NCI-H345 treated with DMSO at 0.1 percent for 48 hours (cell line): ENCODE data around the gene RAI14.

Source experiments
- DNase-seq: peaks from one replicate; lab custom pipeline; 2025; ENCODE audit not compliant: unreplicated experiment; lab: John Stamatoyannopoulos, UW

The RAI14 gene

DNA sequence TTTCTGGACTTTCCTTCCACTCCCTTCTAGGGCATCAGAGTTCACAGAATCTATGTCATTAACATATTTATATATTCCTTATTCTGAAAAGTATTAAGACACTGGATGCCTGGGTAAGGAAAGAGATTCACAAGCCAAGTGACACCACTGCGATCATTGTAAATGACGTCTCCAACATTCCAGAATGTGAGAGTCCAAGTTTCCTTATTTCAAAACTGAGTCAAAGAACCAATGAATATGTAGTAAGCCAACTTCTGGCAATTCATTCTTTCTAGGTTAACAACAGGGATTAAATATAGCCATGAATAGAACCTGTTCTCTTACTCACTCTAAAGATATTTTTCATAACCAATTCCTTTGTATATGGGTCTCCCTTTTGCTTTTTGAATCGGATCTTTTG lies 18.1 kb downstream of the RAI14 start:
- DNase-seq = no peak

DNA sequence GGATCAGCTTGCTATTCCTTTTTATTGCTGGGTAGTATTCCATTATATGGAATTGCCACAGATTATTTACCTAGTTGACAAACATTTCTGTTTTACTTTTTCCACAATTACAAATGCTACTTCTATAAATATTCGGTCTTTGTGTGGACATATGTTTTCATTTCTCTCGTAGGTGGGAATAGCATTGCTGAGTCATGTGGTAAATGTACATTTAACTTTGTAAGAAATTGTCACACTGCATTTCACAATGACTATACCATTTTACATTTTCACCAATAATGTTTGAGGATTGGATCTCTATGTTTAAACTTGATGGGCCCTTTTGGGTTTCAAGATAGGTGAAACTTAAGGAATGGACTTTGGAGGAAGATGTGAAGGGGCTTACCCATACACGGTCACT lies 19.7 kb downstream of the RAI14 start:
- DNase-seq = no peak

DNA sequence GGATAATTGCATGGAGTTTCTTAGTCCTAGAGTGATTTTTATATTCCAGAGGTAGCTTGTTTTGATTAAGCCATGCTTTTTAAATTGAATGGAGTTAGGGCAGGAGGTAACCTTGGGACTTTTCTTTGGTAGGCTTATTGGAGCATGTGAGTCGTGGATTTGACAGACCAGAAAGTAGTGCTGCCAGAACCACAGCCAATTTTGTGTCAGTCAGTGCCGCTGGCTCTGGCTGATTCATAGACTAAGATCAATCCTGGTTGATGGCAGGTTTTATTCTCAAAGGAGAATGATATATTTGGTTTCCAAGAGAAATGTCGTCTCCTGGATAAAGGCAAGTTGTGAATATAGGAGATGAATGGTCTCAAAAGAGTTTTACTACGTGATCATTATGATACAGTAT lies 20.3 kb downstream of the RAI14 start:
- no peak for DNase-seq

DNA sequence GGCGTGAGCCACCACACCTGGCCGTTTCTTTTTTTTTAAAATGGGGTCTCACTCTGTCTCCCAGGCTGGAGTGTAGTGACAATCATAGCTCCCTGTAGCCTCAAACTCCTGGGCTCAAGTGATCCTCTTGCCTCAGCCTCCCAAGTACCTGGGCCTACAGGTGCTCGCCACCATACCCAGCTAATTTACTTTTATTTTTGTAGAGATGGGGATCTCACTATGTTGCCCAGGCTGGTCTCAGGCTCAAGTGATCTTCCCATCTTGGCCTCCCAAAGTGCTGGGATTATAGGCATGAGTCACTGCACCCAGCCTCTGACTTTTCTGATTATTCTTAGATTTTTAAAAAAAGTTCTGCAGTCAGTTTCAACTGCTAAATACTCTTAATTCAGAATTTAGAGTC lies 21.3 kb downstream of the RAI14 start:
- DNase-seq = no peak

DNA sequence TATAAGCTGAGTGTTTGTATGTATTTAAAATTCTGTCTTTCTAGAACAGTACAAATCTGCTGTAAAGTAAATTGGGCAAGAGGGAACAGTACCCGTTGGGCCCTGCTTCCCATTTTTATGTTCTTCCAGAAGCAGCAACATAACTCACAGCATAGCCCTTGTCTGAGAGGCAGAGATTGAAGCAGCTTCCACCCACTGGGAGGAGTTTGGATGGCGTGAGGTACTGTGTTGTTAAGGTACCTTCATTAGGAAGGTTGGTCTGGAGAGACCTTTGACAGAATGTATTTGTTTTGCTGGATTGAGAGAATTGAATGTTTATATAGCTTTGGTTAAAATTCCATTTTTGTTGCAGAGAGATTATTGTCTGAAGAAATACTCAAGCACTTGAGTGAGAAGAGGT lies 24.8 kb downstream of the RAI14 start:
- no peak for DNase-seq

DNA sequence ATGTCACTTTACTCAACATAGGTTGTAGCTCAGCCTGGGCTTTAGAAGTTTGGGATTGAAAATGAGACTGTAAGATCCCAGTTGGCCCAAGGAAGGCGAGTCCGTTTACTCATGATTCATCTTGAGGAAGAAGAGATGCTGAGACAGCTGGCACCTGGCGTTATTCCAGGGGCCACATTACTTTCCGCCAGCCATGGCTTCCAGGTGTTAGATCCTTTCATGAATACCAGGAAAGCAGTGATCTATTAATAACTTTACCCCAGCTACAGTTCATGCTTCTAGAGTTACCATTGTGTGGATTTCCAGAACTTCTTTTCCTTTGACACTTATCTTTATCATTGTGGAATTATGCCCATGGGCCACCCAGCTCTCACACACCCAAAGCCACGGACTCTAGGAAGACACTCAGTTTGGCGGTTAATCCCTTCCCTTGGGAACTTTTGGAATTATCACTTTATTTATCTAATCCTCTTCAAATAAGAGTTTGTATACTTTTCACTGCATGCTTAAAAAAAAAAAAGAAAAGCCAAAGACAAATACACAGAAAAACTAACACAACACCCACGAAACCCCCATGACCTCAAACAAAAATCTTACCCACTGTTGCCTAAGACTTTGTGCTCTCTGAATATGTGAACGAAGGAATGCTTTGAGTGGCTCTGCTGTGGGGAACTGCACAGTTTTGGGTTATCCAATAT lies 26.9 kb downstream of the RAI14 start:
- no peak for DNase-seq

DNA sequence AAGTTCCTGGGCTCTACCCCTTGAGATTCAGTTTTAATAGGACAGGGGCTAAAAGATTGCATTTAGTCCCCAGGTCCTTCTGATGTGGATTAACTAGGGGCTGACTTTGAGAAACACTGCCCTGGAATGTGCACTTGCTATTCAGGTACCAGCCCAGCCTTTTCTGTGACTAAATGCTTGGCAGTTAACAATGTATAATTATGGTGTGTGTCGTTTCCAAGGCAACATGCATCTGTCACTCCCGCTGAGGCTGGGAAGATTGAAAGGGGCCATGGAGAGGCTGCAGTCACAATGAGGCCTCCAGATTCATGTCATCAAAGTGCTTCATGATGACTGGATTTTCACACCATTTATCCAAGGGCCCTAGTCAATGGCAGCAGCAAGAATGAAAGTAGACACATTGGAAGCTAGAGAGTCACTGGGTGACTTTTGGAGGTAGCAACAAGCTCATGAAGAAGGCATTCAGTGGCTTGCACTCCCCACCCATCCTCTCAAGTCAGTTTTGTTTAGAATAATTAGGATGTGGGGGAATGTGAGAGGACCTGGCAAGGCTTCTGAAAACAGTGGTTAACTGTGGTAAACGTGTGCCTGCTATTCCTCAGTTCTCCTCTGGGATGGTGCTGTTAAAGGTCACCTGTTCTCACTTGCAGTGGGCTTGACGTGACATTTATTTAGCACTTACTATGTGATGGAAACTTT lies 28.3 kb downstream of the RAI14 start:
- DNase-seq = no peak

DNA sequence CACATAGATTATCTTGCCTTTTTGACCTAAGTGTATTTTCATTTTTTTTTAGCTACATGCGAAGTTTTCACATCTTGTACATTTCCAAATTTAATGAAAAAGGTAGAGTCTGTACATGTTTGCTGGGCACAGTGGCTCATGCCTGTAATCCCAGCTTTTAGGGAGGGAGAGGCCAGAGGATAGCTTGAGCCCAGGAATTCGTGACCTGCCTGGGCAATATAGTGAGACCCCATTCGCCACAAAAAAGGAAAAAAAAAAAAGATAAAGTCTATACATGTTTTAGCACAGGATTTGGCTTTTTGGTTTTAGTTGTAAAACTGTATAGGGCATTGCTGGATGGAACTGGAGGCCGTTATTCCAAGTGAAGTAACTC lies 28.8 kb downstream of the RAI14 start:
- DNase-seq = no peak

DNA sequence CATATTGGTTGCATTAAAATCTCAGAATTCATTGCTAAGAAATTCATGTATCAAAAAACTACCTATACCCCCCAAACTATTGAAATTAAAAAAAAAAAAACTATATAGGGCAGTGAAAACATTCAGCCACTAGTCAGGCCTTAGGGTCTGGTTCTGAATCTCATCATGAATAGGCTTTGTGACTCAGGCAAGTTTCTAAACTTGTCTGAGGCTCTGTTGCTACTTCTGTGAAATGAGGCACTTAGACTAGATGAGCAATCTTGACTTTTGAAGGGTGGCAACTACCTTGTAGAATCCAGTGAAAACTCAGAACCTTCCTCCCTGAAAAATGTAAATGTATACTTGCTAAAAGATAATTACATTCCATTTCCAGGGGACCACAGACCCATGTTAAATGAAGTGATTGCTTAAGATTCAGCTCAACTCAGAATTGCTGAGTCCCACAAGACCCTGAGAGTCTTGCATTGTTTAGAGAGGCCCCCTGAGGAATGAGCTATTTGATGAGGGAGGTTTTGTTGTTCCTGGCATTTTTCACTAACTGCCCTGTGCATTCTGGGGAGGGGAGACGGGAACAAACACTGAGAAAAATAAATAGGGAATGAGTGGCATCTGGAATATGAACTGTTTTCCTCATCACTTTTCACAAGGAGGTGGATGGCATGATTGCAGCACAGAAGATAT lies 29.5 kb downstream of the RAI14 start:
- no peak for DNase-seq

DNA sequence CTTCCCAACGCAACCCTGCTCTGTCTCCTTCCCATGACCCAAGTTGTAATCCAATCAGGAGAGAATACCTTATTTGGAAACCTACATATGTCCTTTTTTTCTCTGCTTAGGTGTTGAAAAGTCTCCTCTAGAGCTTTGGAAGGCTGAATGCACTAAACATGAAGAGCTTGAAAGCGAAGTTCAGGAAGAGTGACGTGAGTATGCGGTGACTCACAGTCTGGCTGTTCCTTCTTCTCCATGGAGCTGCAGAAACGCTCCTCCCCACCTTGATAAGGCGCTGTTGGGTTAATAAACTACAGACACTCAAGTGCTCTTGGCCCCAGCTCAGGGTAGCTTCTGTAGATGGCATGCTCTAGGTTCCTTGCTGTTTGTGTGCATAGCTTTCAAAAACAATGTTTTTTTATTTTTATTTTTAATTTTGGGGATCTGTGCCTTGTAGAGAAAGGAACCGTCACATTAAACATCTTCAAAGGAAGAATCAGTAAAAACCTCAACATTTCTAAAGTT lies 30.7 kb downstream of the RAI14 start:
- DNase-seq = no peak

DNA sequence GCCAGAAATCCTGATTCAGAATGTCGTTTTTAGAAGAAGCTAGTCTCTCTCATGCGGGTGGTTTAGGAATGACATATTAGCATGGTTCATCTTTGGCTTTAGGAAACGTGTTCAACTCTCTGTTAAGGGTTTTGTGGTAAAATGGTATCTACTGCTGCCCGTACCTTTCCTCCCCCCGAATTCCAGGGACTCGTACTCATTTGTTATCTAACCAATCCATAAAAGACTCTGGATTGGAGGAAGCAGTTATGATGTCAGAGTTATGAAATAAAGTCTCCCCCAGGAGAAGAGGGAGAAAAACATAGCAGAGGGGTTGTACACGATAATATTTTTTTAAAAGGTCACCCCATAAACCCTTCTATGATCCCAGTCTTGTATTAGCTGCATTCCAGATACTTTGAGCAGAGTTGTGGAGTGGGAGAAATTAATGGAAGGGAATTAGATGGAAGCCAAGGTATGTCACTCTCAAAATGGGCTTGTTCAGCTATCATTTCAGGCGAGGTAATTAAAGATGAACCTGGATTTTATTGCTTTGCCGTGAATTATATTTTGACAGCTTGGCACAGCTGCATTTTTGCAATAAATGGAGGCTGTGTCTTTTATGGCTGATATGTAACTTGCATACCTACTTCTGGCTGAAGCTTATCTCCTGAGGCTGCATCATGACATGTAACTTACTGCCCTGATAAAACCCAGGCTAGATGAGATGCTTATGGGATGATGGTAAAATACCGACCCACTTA lies 31.3 kb downstream of the RAI14 start:
- DNase-seq = no peak

DNA sequence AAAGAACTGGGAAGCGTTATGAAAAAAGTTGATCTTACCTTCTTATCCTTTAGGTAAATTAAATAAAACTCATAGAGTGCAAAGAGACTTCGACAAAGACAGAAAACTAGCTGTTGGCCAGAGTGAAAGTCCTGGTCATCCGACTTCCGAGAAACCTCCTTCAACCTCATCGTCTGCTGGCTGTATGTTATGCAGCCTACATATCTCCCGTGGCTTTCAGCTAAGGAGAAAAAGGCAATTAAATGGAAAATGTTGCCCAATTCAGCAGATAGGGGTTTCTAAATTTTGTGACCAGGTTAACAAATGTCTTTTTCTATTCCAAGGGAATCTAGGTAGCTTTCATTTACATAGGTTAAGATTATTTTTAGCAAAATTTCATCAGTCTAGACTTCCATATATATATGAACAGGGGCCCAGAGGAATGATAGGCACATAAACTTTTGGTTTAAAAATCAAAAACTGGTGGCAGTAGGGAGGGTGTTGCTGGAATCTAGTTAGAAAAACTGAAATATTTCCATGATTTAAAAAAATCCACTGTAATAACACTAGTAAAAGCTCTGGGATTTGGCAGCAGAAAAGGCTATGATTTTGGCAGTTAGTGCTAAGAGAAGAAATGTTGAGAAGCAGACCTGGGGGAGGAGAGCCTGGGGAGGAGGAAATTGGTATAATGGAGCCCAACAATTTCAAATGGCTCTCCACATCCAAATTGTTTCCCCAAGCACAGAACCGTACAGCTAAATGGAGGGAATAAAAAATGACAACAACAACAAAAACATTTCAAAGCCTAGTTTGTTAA lies 32.1 kb downstream of the RAI14 start:
- DNase-seq = no peak

DNA sequence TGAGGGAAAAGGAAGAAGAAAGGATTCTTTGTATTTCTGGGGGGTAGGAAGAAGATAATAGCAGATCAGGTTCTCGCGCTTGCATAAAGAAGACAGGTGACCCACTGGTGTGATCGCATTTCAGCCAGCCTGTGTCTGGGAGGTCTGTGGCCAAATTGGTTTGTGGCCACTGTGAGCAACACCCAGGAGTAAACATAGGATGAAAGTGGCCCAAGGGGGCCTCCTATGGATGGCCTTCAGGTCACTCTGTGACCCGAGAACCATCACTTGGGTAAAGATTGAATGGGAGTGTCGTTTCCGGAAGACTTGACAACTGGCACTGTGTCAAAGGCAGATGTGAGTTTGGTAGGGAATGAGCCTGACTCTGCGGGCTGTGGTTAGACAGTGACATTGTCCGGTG lies 34.2 kb downstream of the RAI14 start:
- no peak for DNase-seq

DNA sequence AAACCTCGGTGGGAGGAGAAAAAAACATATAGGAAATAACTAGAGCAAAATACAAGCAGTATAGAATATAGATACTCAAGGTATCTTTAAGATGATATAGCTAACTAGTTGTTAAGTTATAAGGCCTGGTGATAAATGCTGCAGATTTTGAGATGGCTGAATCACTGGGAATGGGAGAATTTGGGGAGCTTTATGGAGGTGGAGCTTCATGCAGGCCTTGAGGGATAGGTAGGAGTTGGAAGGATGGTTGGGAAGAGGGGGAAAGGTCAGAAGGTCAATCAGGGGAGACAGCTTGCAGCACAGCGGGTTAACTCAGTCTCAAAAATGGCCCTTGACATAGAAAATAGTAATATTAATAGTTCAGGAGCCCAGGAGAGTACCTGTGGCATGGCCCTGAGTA lies 34.8 kb downstream of the RAI14 start:
- no peak for DNase-seq

DNA sequence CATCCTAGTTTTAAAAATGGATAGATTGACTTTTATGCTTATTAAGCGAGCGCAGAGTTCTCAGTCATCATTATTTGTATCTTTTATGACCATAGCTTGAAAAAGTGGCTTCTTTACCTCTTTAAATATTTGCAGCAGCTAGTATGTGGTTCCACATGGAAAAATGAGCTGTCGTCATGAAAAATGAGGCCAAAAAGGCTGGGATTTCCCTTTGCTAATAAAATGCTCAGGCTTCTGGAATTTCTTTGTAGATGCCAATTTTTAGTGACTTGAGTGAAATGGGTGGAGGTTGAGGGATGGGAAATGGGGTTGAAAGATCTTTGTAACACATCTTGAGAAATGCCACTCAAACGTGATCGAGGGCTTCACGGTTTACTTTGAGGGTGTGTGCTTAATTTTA lies 35.2 kb downstream of the RAI14 start:
- DNase-seq = no peak

DNA sequence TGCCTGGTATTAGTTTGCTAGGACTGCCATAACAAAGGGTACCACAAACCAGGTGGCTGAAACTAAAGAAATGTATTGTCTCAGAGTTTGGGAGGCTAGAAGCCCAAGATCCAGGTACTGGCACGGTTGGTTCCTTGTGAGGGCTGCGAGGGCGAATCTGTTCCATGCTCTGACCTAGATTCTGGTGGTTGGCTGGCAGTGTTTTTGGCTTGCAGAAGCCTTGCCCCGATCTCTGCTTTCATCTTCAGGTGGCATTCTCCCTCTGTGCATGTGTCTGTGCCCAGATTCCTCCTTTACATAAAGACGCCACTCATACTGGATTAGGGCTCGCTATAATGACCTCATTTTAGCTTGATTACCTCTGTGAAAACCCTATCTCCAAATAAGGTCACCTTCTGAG lies 36.7 kb downstream of the RAI14 start:
- DNase-seq = no peak

DNA sequence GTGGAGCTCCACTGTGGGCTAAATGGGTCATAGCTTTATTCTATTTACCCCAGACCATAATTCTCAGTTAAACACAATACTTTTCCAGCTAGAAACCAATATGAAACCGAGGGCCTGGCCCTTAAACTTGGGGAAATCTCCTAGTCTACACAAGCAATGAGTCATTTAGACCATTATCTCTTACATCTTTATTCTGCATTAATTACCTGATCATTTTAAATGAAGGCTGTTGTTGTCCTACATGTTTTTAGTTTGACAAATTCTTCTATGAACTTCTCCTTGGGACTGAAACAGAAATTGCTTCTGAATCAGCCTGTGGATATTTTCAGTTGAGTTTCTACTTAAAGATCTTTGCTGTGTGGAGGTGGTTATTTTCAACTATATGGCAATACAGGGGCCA lies 37.9 kb downstream of the RAI14 start:
- DNase-seq = no peak

DNA sequence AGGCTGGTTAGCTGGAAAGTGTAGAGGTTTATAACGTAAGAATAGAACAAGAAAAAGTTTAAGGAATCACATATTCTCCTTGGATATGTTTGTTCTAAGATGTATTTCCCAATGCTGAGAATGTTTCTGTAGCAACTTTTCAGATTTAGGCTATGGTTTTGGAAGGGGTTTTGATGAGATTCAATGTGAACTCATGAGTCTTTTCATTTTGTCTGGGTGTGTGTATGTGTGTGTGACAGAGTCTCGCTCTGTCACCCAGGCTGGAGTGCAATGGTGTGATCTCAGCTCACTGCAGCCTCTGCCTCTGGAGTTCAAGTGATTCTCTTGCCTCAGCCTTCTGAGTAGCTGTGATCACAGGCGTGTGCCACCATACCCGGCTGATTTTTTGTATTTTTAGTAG lies 38.6 kb downstream of the RAI14 start:
- no peak for DNase-seq

DNA sequence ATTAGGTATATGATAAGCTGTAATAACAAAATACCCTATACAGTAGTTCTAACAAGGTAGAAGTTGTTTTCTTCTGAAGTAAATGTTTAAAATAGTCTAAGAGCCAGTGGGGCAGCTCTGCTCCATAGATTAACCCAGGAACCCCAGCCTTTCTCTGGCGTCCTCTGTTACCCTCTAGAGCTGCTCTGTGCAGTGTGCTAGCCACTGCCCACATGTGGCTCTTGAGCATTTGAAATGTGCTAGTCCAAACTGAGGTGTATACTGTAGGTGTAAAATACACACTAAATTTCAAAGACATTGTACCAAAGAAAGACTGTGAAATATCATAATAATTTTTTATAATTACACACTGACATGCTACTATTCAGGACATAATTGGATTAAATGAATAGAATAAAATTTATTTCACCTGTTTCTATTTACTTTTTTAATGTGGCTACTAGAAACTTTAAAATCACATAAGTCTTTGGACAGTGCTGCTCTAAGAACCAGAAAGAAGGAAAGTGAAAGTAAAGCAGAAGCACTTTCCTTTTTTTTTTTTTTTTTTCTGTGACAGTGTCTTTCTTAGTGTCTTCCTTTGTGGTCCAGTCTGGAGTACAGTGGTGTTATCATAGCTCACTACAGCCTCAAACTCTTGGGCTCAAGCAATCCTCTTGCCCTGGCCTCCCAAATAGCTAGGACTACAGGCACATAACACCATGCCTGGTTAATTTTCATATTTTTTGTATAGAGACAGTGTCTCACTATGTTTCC lies 39.3 kb downstream of the RAI14 start:
- DNase-seq = no peak
